Retinal pigment epithelial cell (primary cell): Measurements from ENCODE around the gene MRPL36.
"Not testable (repeated sequence)": the region's sequence is repeated elsewhere in the genome, so short reads cannot be mapped to it uniquely, and the experiment has no call there.

ENCODE experiments used
- DNase-seq: peaks from one replicate; pipeline ENCODE4 v3.0.0-alpha.2; 2010; ENCODE audit warnings: low read depth
- H3K4me3 ChIP-seq: 2 replicates; pipeline ENCODE4 v1.5.1; 2011; ENCODE audit warnings: mild to moderate bottlenecking, low read length, control low read depth, moderate library complexity
- TF ChIP-seq, protein P1 (sequence below): conservative IDR thresholded peaks from 2 replicates; pipeline ENCODE4 v1.5.1; 2011; ENCODE audit warnings: low read depth, low read length, control low read depth, inconsistent platforms

Gene MRPL36

DNA sequence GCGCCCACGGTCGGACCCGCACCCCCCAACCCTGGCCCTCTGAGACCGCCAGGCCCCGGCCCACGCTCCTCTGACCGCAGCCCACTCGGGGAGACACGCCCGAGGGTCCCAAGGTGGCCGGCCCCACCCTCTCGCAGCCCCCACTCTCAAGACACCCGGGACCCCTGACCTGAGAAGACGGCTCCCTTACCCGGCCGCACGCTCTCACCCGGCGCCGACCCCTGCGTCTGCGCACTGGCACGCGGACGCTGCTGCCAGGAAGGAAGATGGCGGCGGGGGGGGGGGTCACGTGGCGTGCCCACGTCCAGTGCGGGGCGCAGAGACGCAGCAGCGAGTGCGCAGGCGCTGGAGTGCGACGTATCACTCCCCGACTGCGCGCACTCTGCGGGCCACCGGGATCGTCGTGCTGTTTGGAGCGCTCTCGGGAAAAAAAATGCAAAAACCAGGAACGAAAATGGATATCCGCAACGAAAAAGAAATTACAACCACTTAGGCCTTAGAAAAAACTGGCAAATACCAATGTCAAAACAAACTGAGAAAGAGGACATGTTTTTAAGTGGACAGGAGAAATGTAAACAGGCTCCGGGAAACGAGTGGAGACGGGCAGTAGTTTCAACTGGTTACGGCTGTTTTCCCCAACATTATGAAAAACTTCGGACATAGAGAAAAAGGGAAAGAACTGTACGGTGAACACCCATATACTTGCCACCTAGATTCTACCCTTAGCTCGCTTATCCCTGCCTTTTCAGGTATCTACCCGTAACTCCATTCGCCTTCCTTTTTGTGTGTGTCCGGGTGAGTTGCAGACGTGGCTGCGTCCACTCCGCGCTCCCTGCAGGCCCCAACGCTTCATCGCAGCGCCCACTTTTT, at the start of gene MRPL36:
MRPL36 (minus strand) TSS at position 236 of the 870 bp plus-strand sequence. CDS start 902 bp downstream, outside the sequence.
- TF ChIP-seq, protein P1, sequence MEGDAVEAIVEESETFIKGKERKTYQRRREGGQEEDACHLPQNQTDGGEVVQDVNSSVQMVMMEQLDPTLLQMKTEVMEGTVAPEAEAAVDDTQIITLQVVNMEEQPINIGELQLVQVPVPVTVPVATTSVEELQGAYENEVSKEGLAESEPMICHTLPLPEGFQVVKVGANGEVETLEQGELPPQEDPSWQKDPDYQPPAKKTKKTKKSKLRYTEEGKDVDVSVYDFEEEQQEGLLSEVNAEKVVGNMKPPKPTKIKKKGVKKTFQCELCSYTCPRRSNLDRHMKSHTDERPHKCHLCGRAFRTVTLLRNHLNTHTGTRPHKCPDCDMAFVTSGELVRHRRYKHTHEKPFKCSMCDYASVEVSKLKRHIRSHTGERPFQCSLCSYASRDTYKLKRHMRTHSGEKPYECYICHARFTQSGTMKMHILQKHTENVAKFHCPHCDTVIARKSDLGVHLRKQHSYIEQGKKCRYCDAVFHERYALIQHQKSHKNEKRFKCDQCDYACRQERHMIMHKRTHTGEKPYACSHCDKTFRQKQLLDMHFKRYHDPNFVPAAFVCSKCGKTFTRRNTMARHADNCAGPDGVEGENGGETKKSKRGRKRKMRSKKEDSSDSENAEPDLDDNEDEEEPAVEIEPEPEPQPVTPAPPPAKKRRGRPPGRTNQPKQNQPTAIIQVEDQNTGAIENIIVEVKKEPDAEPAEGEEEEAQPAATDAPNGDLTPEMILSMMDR, result no peak
- DNase-seq, result peak; percentile 54
- peak within 1 kb of the TSS; percentile 85 for H3K4me3 ChIP-seq

DNA sequence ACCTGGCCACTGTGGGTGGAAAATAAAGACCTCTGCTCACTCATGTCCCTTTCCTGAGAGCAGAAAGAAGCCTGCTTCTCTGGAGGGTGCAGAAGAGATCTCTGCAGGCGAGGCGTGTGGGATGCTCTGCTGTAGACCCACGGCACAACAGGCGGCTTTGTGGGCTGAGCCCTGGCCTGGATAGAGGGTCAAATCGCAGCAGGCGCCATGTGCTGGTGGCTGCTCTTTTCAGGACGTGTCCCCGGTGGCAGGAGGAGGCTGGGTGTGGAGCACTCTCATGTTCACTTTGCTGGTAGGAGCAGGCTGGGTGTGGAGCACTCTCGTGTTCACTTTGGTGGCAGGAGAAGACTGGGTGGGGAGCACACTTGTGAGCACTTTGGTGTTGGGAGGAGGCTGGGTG, 48.0 kb upstream of the MRPL36 start:
- no peak overlapping the region for H3K4me3 ChIP-seq
- TF ChIP-seq, protein P1, result no peak
- DNase-seq, result no peak

DNA sequence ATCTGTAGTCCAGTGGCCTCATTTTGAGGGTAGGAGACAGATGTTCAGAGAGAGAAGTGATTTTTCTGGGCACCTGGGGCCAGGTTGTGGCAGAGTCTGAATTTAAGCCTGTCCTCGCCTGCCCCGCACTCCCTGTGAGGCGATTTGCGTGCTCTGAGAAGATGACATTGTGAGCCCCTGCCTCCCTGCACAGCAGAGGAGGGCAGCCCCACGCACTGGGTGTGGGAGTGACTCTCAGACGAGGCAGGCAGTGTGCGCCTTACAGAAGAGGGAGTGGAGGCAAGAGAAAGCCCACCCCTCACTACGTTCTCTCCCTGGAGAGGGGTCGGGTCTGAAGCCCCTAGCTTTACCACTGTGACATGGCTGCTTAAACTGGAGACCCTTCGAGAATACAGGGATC, 47.4 kb upstream of the MRPL36 start:
- TF ChIP-seq, protein P1, result no peak
- no peak for DNase-seq
- H3K4me3 ChIP-seq, result no peak overlapping the region

DNA sequence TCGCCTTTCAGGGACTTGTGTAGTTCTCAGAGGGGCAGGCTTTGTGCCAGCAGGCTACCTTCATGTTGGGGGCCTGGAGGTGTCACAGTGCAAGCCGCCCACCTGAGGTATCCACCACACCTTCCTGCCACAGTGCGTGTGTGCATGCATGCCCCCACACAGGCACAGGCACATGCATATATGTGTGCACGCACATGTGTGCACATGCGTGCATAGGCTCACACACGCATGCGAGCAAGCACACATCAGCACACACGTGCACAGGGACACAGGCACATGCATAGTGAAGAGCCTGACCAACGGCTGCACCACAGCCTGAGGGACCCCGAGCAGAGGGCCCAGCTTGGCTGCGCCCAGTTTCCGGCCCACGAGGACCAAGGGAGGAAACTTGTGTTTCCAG, 46.9 kb upstream of the MRPL36 start:
- H3K4me3 ChIP-seq, result no peak overlapping the region
- no peak for DNase-seq
- TF ChIP-seq, protein P1, result no peak

DNA sequence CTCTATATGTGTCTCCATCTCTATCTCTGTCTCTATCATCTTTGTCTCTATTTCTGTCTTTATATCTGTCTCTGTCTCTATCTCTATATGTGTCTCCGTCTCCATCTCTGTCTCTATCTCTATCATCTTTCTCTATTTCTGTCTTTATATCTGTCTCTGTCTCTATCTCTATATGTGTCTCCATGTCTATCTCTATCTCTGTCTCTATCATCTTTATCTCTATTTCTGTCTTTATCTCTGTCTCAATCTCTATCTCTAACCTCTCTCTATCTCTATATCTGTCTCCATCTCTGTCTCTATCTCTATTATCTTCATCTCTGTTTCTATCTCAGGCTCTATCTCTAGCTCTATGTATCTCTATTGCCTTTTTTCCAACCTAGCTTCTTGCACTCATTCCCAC, 46.1 kb upstream of the MRPL36 start:
- TF ChIP-seq, protein P1, result no peak
- no peak for DNase-seq
- no peak overlapping the region for H3K4me3 ChIP-seq

DNA sequence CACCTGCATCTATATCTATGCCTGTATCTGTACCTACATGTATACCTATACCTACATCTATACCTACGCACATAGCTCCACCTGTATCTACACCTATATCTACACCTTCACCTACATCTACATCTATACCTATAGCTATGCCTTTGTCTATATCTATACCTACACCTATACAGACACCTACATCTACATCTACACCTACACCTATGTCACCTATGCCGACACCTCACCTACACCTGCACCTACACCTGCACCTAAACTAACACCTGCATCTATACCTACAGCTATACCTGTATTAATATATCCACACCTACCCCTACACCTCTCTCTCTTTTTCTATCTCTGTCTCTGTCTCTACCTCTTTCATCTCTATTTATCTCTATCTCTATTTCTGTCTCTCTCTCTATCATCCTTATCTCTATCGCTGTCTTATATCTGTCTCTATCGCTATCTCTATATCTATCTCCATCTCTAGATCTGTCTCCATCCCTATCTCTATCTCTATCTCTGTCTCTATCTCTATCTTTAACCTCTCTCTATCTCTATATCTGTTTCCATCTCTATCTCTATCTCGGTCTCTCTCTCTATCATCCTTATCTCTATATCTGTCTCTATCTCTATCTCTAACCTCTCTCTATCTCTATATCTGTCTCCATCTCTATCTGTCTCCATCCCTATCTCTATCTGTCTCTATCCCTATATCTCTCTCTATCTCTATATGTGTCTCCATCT, 45.2 kb upstream of the MRPL36 start:
- TF ChIP-seq, protein P1, result no peak
- DNase-seq, result no peak
- no peak overlapping the region for H3K4me3 ChIP-seq

DNA sequence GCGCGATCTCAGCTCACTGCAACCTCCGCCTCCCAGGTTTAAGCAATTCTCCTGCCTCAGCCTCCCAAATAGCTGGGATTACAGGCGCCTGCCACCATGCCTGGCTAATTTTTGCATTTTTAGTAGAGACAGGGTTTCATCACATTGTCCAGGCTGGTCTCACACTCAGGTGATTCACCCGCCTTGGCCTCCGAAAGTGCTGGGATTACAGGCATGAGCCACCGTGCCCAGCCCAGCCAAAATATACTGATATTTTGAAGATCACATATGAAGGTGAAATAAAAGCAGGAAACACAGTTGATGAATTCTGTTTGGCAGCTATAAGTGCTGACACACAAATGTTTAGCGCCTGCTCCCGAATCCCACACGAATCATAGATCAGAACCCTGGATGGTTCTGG, 44.1 kb upstream of the MRPL36 start:
- DNase-seq, H3K4me3 ChIP-seq: not testable (repeated sequence)
